ENCODE data around the gene TAB2. TPM values are rescaled to one million over a fixed set of nuclear protein-coding genes. Genes with fewer than 3 reads are reported as not detected.

The TAB2 gene
- total RNA-seq, 1 donor from 2014 or later: 81.8 TPM

DNA sequence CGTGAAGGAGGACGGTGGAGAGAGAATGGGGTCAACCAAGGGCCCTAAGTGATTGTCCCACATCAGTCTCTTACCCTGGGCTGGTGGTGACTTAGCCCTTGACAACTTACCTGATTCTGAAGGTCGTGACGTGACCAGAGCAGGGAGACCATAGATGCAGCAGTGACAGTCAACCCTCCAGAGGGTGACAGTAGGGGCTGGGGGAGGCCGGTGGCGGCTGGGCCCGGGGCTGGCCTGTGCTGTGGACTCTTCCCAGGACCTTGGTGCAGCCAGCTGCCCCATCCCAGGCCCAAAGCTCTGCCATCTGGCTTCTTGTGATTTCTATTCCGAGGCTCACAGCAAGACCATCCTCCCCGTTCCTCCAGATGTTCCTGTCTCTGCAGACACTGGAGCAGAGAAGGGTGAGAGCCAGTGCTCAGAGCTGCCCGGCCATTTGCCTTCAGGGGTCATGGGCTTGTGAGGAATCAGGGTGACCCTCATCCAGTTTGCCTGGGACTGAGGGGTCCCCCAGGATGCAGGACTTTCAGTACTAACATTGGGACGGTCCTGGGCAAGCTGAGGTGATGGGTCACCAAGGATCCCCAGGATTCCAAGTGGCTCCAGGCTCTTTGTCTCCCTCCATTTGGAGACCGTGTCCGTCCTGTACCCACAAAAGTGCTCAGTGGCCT lies 118.5 kb downstream of the TAB2 start:
- peaks cover 7% of the 10 kb centered on the region for H3K27me3 Mint-ChIP-seq (ENCODE audit: low read depth, unreplicated experiment)
- no peaks in the 10 kb centered on the region for H3K79me2 ChIP-seq (ENCODE audit: insufficient read depth, low read length)
- FAIRE-seq (no peak), DNase-seq (ENCODE audit: low read depth) (no peak)
- no peak overlapping the region for H3K4me2 ChIP-seq (ENCODE audit: low read length)
- H3K9me3 Mint-ChIP-seq (ENCODE audit: unreplicated experiment): no peaks in the 10 kb centered on the region
- H3K9me3 ChIP-seq (ENCODE audit: insufficient read depth, low read depth, low read length): no peaks in the 10 kb centered on the region
- no peak overlapping the region for H2AFZ ChIP-seq (ENCODE audit: low read depth, low read length)
- peaks cover 2% of the 10 kb centered on the region for H3K36me3 Mint-ChIP-seq (ENCODE audit: low read depth, unreplicated experiment)
- TF ChIP-seq EZH2 (IDR thresholded peaks at IDR 0.05; ENCODE audit: insufficient read depth, low read length): no peak
- TF ChIP-seq, protein P1, sequence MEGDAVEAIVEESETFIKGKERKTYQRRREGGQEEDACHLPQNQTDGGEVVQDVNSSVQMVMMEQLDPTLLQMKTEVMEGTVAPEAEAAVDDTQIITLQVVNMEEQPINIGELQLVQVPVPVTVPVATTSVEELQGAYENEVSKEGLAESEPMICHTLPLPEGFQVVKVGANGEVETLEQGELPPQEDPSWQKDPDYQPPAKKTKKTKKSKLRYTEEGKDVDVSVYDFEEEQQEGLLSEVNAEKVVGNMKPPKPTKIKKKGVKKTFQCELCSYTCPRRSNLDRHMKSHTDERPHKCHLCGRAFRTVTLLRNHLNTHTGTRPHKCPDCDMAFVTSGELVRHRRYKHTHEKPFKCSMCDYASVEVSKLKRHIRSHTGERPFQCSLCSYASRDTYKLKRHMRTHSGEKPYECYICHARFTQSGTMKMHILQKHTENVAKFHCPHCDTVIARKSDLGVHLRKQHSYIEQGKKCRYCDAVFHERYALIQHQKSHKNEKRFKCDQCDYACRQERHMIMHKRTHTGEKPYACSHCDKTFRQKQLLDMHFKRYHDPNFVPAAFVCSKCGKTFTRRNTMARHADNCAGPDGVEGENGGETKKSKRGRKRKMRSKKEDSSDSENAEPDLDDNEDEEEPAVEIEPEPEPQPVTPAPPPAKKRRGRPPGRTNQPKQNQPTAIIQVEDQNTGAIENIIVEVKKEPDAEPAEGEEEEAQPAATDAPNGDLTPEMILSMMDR (IDR thresholded peaks at IDR 0.05; ENCODE audit: insufficient read depth, low read depth, low read length): no peak
- H3K27ac ChIP-seq (ENCODE audit: low read depth, low read length): no peak overlapping the region
- no peak overlapping the region for H3K4me3 ChIP-seq (ENCODE audit: insufficient read depth, low read depth, low read length)
- no peaks in the 10 kb centered on the region for H4K20me1 ChIP-seq (ENCODE audit: insufficient read depth, low read length)
- H3K36me3 ChIP-seq (ENCODE audit: insufficient read depth, low read length): no peaks in the 10 kb centered on the region
- H3K4me1 ChIP-seq (ENCODE audit: insufficient read depth, low read length): peaks cover 6% of the 10 kb centered on the region
- H3K27ac Mint-ChIP-seq (ENCODE audit: unreplicated experiment): no peak overlapping the region
- H3K27me3 ChIP-seq (ENCODE audit: insufficient read depth, low read length): no peaks in the 10 kb centered on the region
- peaks cover 11% of the 10 kb centered on the region for H3K4me1 Mint-ChIP-seq (ENCODE audit: low read depth, unreplicated experiment)
- H3K4me3 Mint-ChIP-seq (ENCODE audit: unreplicated experiment): no peak overlapping the region
- no peak overlapping the region for H3K9ac ChIP-seq (ENCODE audit: low read length)

GRCh38 chr6:149436647-149437046 lies 119.1 kb downstream of the TAB2 start:
- no peaks in the 10 kb centered on the region for H3K79me2 ChIP-seq (ENCODE audit: insufficient read depth, low read length)
- Mint-ChIP-seq H3K27me3 (ENCODE audit: low read depth, unreplicated experiment) (peaks cover 9% of the 10 kb centered on the region), H3K4me3 (ENCODE audit: unreplicated experiment) (no peak overlapping the region), H3K36me3 (ENCODE audit: low read depth, unreplicated experiment) (peaks cover 2% of the 10 kb centered on the region), H3K9me3 (ENCODE audit: unreplicated experiment) (peaks cover 2% of the 10 kb centered on the region), H3K27ac (ENCODE audit: unreplicated experiment) (no peak overlapping the region), H3K4me1 (ENCODE audit: low read depth, unreplicated experiment) (peaks cover 16% of the 10 kb centered on the region)
- H3K4me2 ChIP-seq (ENCODE audit: low read length): no peak overlapping the region
- no peak overlapping the region for H3K9ac ChIP-seq (ENCODE audit: low read length)
- H3K27ac ChIP-seq (ENCODE audit: low read depth, low read length): no peak overlapping the region
- H4K20me1 ChIP-seq (ENCODE audit: insufficient read depth, low read length): no peaks in the 10 kb centered on the region
- H3K27me3 ChIP-seq (ENCODE audit: insufficient read depth, low read length): no peaks in the 10 kb centered on the region
- no peaks in the 10 kb centered on the region for H3K9me3 ChIP-seq (ENCODE audit: insufficient read depth, low read depth, low read length)
- FAIRE-seq (no peak), DNase-seq (ENCODE audit: low read depth) (no peak)
- no peak overlapping the region for H2AFZ ChIP-seq (ENCODE audit: low read depth, low read length)
- no peak for TF ChIP-seq EZH2 (IDR thresholded peaks at IDR 0.05; ENCODE audit: insufficient read depth, low read length)
- TF ChIP-seq, protein P1 (IDR thresholded peaks at IDR 0.05; ENCODE audit: insufficient read depth, low read depth, low read length): no peak
- no peaks in the 10 kb centered on the region for H3K36me3 ChIP-seq (ENCODE audit: insufficient read depth, low read length)
- H3K4me1 ChIP-seq (ENCODE audit: insufficient read depth, low read length): peaks cover 6% of the 10 kb centered on the region
- no peak overlapping the region for H3K4me3 ChIP-seq (ENCODE audit: insufficient read depth, low read depth, low read length)

DNA sequence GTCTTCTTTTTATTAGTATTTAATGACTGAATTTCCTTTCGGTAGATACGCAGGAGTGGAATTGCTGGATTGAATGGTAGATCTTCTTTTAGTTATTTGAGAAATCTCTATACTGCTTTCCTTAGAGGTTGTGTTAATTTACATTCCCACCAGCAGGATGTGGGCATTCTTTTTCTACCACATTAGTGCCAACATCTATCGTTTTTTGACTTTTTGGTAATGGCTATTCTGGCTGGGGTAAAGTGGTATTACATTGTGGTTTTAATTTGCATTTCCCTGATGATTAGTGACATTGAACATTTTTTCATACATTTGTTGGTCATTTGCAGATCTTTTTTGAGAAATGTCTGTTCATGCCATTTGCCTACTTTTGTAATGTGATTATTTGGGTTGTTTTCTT lies 119.7 kb downstream of the TAB2 start:
- peaks cover 9% of the 10 kb centered on the region for H3K27me3 Mint-ChIP-seq (ENCODE audit: low read depth, unreplicated experiment)

More for the DNA sequence above, 119.7 kb downstream of the TAB2 start:
- H2AFZ ChIP-seq (ENCODE audit: low read depth, low read length): no peak overlapping the region
- H3K27me3 ChIP-seq (ENCODE audit: insufficient read depth, low read length): no peaks in the 10 kb centered on the region
- H3K9me3 ChIP-seq (ENCODE audit: insufficient read depth, low read depth, low read length): no peaks in the 10 kb centered on the region
- Mint-ChIP-seq H3K9me3 (ENCODE audit: unreplicated experiment) (peaks cover 2% of the 10 kb centered on the region), H3K27ac (ENCODE audit: unreplicated experiment) (no peak overlapping the region), H3K36me3 (ENCODE audit: low read depth, unreplicated experiment) (peaks cover 2% of the 10 kb centered on the region), H3K4me3 (ENCODE audit: unreplicated experiment) (no peak overlapping the region), H3K4me1 (ENCODE audit: low read depth, unreplicated experiment) (peaks cover 14% of the 10 kb centered on the region)
- H3K27ac ChIP-seq (ENCODE audit: low read depth, low read length): no peak overlapping the region
- FAIRE-seq (no peak), DNase-seq (ENCODE audit: low read depth) (no peak)
- no peaks in the 10 kb centered on the region for H3K36me3 ChIP-seq (ENCODE audit: insufficient read depth, low read length)
- no peak overlapping the region for H3K9ac ChIP-seq (ENCODE audit: low read length)
- TF ChIP-seq EZH2 (IDR thresholded peaks at IDR 0.05; ENCODE audit: insufficient read depth, low read length): no peak
- TF ChIP-seq, protein P1 (IDR thresholded peaks at IDR 0.05; ENCODE audit: insufficient read depth, low read depth, low read length): no peak
- H3K4me1 ChIP-seq (ENCODE audit: insufficient read depth, low read length): peaks cover 1% of the 10 kb centered on the region
- no peaks in the 10 kb centered on the region for H4K20me1 ChIP-seq (ENCODE audit: insufficient read depth, low read length)
- no peak overlapping the region for H3K4me2 ChIP-seq (ENCODE audit: low read length)
- no peaks in the 10 kb centered on the region for H3K79me2 ChIP-seq (ENCODE audit: insufficient read depth, low read length)
- H3K4me3 ChIP-seq (ENCODE audit: insufficient read depth, low read depth, low read length): no peak overlapping the region
